HTERT RPE-1 (cell line): ENCODE measurements around the gene PLD1.
"Not testable (repeated sequence)": the region's sequence is repeated elsewhere in the genome, so short reads cannot be mapped to it uniquely, and the experiment has no call there.

Experiments
- in situ Hi-C: fragments of 300-500 bp; cut with MboI; formaldehyde crosslinking; loops from 4 replicates; pipeline ENCODE4 v1.14.3; 2020; ENCODE audit warnings: low sequenced_read_pairs

PLD1 gene

DNA sequence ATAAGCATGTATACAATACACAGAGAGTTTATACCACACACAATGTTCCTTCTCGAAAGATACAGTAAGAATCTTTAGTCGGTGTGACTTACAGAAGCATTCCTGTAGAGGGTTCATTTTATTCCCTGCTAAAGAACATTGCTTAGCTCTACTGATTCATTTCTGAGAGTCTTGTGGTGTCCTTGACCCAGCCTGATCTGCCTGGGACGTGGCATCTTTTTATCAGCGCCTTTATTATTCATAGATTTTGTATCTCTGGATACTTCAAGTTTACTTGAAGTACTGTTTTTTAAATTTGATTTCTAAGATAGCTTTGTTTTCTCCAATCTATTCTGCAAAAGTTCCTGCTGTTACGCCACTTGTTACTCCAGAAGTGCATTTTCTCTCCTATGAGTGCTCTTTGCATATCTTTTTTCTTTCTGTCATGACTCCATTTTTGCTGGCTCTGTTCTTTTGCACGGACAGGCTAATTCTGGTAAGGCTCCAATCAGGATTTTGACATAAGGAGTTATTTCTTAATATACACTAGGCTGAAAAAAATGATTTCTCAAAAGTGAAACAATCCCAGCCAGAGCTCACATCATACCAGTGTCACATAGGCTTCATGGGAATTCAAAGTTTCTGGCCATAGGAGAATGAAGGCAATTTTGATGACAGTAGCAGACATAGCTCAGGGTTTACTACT lies 235.6 kb downstream of the PLD1 start:
- in situ Hi-C loops: no loop called here

DNA sequence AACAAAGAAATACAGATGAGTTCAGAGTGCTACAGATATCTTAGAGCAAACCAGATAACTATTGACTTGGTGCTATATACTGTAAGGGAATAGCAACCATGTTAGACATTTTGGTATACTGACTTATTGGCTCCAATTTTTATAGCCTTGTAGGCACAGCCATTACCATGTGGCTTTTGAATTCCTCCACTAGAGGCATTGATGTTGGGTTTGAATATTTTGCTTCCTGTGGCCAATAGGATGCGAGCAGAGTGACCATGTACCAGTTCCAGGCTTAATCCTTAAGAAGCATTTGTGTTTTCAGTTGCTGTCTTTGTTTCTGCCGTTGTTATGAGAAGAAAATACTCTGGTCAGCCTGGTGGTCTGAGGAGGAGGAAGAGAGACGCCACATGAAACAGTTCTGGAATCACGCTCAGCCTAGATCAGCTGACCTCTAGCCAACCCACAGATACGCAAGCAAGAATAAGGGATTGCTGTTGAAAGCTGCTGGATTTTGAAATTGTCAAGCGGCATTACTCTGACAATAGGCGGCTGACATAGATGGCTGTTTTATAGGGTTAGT lies 240.6 kb downstream of the PLD1 start:
- in situ Hi-C loops: no loop called here

DNA sequence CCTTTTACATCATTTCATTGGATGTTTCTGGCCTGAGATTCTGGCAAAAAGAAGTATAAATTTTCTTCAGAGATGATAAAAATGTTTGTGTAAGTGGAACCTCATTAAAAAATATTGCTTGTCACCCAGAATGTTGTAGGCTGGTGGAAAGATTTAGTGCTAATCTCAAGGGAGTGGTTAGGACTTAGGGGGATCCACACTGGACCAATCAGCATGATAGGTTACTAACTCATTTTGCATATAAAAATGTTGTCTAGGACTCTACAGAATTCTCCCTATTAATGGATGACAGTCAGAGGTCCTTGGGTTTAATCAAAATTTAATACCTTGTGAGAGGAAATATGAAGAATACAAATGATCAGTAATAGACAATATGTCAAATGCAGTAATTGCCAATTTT lies 241.5 kb downstream of the PLD1 start:
- in situ Hi-C loops: no loop called here

DNA sequence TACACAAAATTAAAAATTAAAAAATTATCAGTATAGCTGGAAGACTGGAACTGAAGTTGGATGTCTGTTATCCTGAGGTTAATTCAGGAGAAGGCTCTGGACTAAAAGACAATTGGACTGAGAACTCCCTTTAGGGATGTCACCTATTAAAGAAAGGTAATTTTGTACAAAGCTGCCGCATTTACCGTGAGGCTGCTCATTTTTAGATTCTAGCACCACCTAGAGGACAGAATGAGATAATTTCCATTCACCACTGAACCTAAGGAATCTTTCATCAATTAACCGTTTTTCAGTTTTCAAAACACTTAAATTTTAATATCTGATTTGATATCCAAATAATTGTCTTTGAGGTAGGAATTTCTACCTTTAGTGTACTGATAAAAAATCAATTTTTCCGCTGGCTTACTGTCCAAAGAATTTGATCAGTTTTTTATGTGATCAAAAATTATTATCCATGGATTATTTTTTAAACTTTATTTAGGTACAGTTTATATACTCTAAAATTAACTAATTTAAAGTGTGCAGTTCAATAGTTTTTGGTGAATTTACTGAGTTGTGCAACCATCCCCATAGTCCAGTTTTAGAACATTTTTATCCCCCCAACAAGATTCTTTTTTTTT lies 243.4 kb downstream of the PLD1 start:
- in situ Hi-C loops: no loop called here

DNA sequence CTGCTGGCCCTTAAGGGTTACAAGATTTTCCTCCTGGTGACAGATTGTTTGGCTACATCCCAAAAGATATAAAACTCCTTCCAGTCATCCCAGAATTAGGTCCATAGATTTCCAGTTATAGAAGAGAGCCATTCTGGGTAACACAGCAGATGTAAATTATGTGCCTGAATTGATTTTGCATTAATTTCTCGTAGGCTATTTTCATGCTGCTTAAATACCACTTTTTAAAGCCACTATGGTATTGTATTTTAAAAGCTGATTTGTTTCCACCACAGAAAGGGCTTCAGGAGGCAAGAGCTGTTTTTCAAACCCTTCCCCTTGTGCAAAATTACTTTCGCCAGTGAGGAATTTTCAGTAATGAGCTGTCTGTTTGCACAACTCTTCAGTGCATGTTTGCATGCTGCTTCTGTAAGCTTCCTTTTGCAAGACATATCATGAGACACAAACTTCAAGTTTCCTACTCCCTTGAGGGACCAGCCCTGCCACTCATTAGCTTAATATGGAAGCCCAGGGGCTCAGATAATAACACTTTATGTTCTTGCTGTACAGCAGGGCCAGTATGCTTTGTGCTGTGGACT lies 244.7 kb downstream of the PLD1 start:
- in situ Hi-C loops: no loop called here

DNA sequence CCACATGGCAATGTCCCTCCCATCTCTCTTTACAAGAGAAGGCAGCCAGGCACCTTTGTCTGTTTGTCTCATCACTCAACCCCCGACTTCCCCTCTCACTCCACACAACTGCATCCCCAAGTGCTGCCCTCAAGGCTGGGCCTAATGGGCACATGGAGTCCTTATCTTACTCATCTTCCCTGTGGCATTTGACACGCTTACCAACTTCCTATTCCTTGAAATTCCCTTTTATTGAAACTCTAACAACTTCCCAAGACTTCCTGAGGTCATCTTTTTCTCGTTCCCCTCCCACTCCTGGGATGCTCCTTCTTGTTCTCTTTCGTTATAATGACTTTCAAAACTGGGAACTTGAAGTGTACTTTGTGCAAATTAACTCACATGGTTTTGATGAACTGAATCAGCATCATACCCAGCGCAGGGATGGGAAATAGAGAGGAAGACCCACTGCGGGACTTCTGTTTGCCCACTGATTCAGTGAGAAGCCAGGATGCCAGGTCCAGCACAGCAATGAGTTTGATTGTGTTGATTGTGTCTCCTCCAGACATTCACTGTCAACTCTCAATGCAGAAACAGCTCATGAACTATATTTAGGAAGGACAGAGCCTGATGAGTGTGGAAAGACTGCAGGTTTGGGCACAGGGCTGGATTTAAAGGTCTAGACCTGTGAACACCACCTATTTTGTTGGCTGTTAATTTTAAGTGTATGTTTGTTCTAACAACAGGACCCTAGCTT lies 245.4 kb downstream of the PLD1 start:
- in situ Hi-C loops: no loop called here

DNA sequence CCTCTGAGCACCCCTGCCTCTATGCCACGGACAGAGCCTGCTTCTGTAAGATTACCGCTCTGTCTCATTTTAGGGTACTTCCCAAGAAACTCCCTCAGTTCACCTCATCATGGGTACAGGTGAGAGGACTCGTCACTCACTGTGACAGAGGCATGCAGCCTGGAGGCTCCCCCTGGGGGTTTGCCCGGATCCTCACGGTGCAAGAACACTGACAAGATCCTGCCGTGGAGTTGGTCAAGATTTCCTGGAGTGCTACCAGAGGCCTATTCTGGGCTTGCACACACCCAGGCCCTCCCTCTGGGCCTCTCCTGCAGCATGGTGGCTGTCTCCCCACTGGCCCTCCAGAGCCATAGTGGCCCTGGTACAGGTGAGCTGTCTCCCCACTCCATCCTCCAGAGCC lies 247.0 kb downstream of the PLD1 start:
- in situ Hi-C loops: no loop called here

DNA sequence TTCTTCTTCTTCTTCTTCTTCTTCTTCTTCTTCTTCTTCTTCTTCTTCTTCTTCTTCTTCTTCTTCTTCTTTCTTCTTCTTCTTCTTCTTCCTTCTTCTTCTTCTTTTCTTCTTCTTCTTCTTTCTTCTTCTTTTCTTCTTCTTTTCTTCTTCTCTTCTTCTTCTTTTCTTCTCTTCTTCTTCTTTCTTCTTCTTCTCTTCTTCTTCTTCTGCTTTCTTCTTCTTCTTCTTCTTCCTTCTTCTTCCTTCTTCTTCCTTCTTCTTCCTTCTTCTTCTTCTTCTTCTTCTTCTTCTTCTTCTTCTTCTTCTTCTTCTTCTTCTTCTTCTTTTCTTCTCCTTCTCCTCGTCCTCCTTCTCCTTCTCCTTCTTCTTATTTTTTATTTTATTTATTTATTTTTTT lies 247.8 kb downstream of the PLD1 start:
- in situ Hi-C loops: not testable (repeated sequence)

DNA sequence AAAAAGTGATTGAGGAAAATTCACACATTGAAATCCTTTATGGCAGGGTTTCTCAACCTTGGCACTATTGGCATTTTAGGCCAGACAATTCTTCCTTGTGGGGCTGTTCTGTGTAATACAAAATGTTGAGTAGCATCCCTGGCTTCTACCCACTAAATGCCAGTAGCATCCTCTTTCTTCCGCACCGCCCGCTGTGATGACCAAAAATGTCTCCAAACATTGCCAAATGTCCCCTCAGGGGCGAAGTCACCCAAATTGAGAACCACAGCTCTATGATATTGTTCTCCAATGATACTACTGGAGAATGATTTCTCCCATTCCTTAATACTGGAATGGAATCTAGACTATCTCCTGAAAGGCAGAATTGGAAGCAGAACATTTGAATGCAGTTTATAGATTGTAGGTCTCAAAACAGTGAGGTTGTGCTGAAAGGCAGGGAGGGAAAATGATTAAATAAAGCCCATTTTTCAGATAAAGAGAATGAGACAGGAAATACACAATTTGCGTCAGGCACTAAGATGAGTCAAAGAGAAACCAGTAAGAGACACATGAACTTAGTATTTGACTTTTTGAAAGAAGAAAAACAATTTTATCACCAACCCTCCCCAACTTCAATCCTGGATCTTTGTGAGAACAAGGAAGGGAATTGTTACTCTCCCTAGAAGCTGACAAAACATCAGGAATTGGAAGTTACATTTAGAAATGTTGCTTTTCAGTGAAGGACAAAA lies 248.5 kb downstream of the PLD1 start:
- in situ Hi-C loops: no loop called here

DNA sequence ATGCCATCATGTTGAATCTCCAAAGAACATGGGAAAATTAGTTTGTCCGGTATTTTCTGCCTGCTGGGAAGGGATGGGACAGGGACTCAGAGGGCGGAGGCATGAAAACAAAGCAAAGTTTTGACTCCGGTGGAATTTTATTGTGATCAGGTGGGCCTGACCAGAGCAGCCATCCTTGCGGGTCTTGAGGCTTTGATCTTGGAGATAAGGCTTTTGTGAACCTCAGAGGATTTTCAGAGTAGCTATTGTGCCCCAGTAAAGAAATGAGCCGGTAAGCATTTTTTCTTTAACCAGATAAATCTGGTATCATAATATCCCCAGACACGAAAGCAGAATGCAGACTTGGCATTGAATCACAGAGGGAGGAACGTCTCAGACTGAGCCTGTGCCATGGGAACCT lies 250.7 kb downstream of the PLD1 start:
- in situ Hi-C loops: no loop called here

DNA sequence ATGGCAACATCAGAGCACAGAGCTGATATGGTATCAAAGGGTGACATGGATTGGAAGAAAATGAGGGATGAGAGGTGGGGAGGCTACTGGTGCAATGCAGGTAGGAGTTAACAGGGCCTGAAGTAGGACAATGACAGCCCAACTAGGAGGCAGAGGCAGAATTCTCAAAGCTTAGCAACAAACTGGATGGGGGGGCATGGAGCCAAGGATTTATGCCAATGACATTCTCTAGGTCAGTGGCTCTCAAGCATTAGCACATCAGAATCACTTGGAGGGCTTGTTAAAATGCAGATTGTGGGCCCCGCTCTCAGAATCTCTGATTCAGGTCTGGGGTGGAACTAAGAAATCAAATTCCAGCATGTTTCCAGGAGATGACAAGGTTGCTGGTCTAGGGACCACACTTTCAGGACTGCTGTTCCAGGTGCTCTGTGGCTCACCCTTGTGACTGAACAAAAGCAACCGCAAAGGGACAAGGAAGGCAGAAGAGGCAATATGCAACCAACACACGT lies 252.0 kb downstream of the PLD1 start:
- in situ Hi-C loops: no loop called here

DNA sequence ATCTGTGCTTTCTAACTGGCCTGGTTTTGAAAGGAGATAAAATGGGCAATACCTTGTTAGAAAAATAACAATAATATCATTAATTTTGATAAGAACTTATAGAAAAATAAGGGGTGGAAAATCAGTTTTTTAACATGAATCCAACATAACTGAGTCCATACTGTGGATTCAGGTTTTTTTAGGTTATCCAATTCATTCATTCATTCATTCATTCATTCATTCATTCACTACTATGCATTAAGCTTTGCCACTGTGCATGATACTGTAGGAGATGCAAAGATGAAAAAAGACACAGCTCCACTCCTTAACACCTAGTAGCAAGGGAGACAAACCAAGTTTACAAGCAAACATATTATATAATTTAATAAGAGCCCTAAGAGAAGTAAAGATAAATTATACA lies 253.1 kb downstream of the PLD1 start:
- in situ Hi-C loops: no loop called here

DNA sequence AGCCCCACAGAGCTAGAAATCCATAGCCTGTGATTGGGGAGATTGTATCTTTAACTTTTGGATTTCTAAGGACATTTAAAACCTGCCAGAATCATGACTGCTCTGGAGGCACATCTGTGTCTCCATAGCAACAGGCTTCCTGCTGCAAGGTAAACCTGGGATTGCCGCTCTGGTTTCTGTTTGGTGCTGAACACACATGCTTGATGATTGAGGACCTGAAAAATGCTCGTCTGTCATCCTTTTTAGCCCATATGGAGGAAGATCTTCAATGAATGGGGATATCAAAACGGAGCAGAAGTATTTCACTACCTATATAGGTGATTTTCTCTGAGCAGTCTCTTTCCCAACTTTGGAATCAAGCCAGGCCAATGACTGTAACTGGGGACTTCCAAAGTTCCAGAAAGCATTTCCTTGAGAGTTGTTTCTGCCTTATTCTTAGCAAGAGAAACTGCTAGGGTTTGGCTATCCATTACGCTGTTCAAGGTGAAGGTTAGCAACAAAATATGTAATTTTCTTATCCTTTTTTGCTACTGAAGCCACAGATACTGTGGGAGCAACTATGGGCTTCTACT lies 253.6 kb downstream of the PLD1 start:
- in situ Hi-C loops: no loop called here

DNA sequence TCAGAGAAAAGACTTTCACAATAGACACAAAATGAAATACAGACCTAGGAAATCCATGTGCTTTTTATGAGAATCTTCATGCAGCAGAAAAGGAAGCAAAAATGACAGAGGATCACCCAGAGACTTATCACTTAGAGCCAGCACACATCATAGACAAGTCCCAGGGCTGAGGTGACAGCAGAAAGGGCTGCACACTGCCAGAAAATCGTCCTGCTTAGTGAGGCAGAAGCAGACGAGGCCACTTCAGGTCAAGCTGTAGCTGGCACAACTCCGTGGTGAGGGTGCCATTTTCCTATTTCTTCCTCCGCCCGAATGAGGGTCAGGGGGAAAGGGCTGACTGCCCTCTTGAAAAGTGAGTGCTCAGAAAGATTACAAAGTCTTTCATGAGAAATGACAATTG lies 254.1 kb downstream of the PLD1 start:
- in situ Hi-C loops: no loop called here

DNA sequence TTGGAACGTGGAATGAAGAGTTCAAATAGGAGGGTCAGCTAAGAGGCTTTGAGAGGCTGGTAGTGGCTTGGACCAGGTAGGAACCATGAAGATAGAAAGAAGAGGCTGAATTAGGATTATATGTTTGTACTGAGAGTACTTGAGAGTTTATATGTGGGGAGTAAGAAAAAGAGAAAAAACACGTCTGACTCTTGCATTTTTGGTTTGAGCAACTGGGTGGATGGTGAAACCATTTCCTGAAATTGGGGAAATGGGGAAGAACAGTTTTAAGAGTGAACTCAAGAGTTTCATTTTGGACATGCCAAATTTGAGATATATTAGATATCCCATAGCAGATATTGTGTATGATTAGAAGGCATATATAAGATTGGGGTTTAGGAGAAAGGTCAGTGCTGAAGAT lies 257.2 kb downstream of the PLD1 start:
- in situ Hi-C loops: no loop called here

DNA sequence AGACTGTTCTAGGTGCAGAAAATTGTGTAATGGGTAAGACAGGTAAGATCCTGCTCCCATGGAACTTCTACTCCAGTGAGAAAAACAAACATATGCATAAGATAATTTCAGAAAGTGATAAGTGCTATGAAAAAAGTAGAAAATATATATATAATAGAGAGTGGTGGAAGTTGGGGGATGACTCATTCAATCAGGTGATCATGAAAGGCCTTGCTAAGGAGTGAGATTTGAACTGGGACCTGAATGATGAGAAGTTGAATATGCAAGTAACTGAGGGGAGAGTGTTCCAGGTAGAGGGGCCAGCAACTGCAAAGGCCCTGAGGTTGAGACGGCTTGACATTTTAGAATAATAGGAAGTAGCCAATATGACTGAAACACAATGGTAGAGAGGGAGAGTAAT lies 257.8 kb downstream of the PLD1 start:
- in situ Hi-C loops: no loop called here

DNA sequence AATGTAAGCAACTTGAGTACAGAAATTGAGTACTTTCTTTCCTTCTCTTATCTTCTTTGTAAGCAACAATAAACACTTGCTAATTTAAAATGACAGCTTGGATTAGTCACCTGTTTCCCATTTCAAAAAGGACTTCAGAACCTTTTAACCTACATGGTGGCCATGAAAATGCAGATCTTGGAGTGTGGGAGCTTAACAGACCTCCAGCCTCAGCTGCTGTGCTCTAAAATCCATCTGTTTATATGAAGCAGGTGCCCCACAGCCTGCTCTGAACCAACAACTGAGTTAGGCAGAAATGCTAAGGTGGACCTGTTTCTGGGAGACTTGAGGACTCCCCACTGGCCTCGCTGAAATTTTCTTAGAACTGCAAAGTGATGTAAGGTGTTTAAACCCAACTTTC lies 259.0 kb downstream of the PLD1 start:
- in situ Hi-C loops: no loop called here
